GM18511 (cell line): Measurements from ENCODE around the gene SGPL1.

Experiments used
- ATAC-seq: cut with Tn5 transposase; IDR thresholded peaks from one replicate; pipeline ENCODE4 v1.9.1; 2021; ENCODE audit warnings: mild to moderate bottlenecking, moderate library complexity; ENCODE audit not compliant: unreplicated experiment

Gene SGPL1

GRCh38 chr10:70807556-70807955 lies 8.2 kb upstream of the SGPL1 start:
- ATAC-seq = no peak

GRCh38 chr10:70809011-70809611 lies 6.6 kb upstream of the SGPL1 start:
- ATAC-seq = no peak

GRCh38 chr10:70809726-70810125 lies 6.0 kb upstream of the SGPL1 start:
- ATAC-seq = no peak

- ATAC-seq = no peak
Observed at GRCh38 chr10:70810967-70811366, 4.8 kb upstream of the SGPL1 start.

- ATAC-seq = no peak
Observed at GRCh38 chr10:70811881-70812280, 3.9 kb upstream of the SGPL1 start.

GRCh38 chr10:70812814-70813213 lies 2.9 kb upstream of the SGPL1 start:
- ATAC-seq = no peak

GRCh38 chr10:70814126-70814525 lies 1.6 kb upstream of the SGPL1 start:
- no peak for ATAC-seq

GRCh38 chr10:70816220-70816894 lies 609 bp downstream of the SGPL1 start:
- peak; percentile 44 for ATAC-seq

- ATAC-seq = no peak
Observed at GRCh38 chr10:70820976-70821750, 5.4 kb downstream of the SGPL1 start.

GRCh38 chr10:70822076-70822820 lies 6.5 kb downstream of the SGPL1 start:
- ATAC-seq = no peak

- ATAC-seq = no peak
Observed at GRCh38 chr10:70827086-70827757, 11.5 kb downstream of the SGPL1 start.

- ATAC-seq = no peak
Observed at GRCh38 chr10:70828923-70829322, 13.2 kb downstream of the SGPL1 start.

GRCh38 chr10:70829543-70829942 lies 13.8 kb downstream of the SGPL1 start:
- ATAC-seq = no peak

- no peak for ATAC-seq
Observed at GRCh38 chr10:70830164-70830563, 14.4 kb downstream of the SGPL1 start.

- no peak for ATAC-seq
Observed at GRCh38 chr10:70832221-70832620, 16.5 kb downstream of the SGPL1 start.

- ATAC-seq = no peak
Observed at GRCh38 chr10:70832852-70833528, 17.2 kb downstream of the SGPL1 start.

- ATAC-seq = no peak
Observed at GRCh38 chr10:70833601-70834000, 17.9 kb downstream of the SGPL1 start.

- no peak for ATAC-seq
Observed at GRCh38 chr10:70834021-70834420, 18.3 kb downstream of the SGPL1 start.

GRCh38 chr10:70834441-70835151 lies 18.8 kb downstream of the SGPL1 start:
- no peak for ATAC-seq

- ATAC-seq = no peak
Observed at GRCh38 chr10:70836319-70836718, 20.6 kb downstream of the SGPL1 start.
